HAP-1 (cell line): Measurements from ENCODE around the gene SV2C.
"Not testable (repeated sequence)": the region's sequence is repeated elsewhere in the genome, so short reads cannot be mapped to it uniquely, and the experiment has no call there.

Experiments used
- DNase-seq, 2 experiments: peaks; one replicate each; pipeline ENCODE4 v3.0.0-alpha.2; 2016 to 2020; ENCODE audit warnings: low spot score in 2 of 2
- H3K27me3 ChIP-seq: fragments of 250-450 bp; sonication (Bioruptor Pico); 2 replicates; pipeline ENCODE4 v1.5.1; 2020; ENCODE audit warnings: low read depth, mild to moderate bottlenecking, moderate library complexity
- H3K36me3 ChIP-seq: fragments of 250-450 bp; sonication (Bioruptor Pico); replicated peaks from 2 replicates; pipeline ENCODE4 v1.5.1; 2020; ENCODE audit warnings: mild to moderate bottlenecking
- H3K4me1 ChIP-seq: fragments of 250-450 bp; sonication (Bioruptor Pico); 2 replicates; pipeline ENCODE4 v1.5.1; 2020; ENCODE audit warnings: mild to moderate bottlenecking
- H3K4me3 ChIP-seq: fragments of 250-450 bp; sonication (Bioruptor Pico); 2 replicates; pipeline ENCODE4 v1.5.1; 2020; ENCODE audit warnings: mild to moderate bottlenecking, moderate library complexity
- H3K9me3 ChIP-seq: fragments of 250-450 bp; sonication (Bioruptor Pico); 2 replicates; pipeline ENCODE4 v1.5.1; 2020; ENCODE audit warnings: mild to moderate bottlenecking, moderate library complexity
- in situ Hi-C: fragments of 300-500 bp; cut with MboI; formaldehyde crosslinking; loops from 3 replicates; pipeline ENCODE4 v1.14.3; 2020; ENCODE audit warnings: low sequenced_read_pairs, inconsistent platforms, mixed read lengths

SV2C gene

DNA sequence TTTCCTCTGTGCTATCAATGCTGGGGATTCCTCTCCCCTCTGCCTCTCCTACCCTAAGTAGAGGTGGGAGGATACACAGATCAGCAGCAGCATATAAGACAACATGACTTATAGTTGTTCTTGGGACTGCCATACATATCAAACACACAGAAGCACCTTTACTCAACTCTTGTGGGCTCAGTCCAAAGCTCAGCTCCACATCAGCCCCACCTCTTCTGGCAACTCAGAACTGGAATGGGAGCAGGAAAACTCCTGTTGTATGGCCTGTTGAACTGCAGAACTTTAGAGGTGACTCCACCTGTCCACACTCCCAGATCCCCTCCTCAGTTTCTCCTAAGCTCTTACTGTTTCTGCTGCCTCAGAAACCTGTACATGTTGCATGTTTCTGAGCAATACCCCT, 127.8 kb downstream of the SV2C start:
- DNase-seq, result no peak
- Histone ChIP-seq H3K4me3 (no peak overlapping the region), H3K27me3 (no peaks in the 10 kb centered on the region), H3K36me3 (no peaks in the 10 kb centered on the region), H3K9me3 (no peaks in the 10 kb centered on the region), H3K4me1 (no peaks in the 10 kb centered on the region)
- in situ Hi-C loops, result no loop called here

DNA sequence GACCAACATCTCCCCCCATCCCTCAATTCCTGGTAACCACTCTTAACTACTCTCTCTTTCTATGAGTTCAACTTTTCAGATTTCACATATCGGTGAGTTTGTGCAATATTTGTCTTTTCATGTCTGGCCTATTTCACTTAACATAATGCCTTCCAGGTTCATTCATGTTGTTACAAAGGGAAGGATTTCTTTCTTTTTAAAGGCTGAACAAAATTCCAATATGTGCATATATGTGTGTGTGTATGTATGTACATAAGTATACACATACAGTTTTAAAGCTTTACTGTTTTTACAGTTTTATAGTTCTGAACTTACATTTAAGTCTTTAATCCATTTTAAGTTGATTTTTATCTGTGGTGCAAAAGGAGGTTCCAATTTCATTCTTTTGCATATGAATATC, 130.7 kb downstream of the SV2C start:
- in situ Hi-C loops, result no loop called here
- no peak for DNase-seq
- H3K4me1 ChIP-seq, result no peaks in the 10 kb centered on the region
- H3K36me3 ChIP-seq, result no peaks in the 10 kb centered on the region
- no peak overlapping the region for H3K4me3 ChIP-seq
- no peaks in the 10 kb centered on the region for H3K9me3 ChIP-seq
- H3K27me3 ChIP-seq, result no peaks in the 10 kb centered on the region

DNA sequence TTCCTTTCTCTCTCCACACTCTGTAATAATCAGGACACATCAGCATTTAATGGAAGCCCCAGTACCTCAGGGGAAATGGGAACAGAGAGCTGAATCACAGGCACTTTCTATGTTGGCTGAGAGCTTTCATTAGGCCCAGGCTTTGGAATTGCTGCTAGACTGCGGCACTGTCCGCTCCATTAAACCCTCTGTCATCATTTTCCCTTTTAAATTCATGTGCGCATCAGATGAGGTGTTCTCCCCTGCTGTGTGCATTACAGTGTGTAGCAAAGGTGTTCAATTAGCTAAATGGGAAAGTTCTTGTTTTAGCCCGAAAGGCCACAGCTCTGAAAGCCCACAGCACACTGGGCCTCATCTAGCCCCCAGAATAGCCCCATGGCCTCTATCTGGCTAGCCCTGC, 133.6 kb downstream of the SV2C start:
- DNase-seq, result no peak
- H3K4me3 ChIP-seq, result no peak overlapping the region
- no peaks in the 10 kb centered on the region for H3K27me3 ChIP-seq
- no peaks in the 10 kb centered on the region for H3K9me3 ChIP-seq
- no peaks in the 10 kb centered on the region for H3K4me1 ChIP-seq
- H3K36me3 ChIP-seq, result no peaks in the 10 kb centered on the region
- in situ Hi-C loops, result no loop called here

DNA sequence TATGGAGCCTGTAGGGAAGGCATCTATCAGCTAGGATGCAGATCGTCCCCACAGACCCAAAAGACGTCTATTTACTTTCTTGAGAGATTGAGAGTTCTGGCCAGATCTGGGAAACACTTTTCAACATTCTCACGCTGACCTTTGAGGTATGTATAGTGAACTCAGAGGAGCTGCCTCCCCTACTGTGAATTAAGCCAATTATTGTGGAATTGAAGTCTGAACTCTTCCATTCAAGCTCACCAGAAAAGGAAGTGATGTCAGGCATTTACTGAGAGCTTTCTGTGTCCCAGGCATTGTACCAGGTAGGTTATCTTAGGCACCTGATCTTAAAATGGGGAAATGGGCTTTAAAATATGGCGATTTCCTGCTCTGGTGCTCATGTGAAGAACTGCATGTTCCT, 136.5 kb downstream of the SV2C start:
- no peak for DNase-seq
- no peaks in the 10 kb centered on the region for H3K27me3 ChIP-seq
- no peaks in the 10 kb centered on the region for H3K4me1 ChIP-seq
- no peaks in the 10 kb centered on the region for H3K36me3 ChIP-seq
- H3K9me3 ChIP-seq, result no peaks in the 10 kb centered on the region
- H3K4me3 ChIP-seq, result no peak overlapping the region
- in situ Hi-C loops, result no loop called here

DNA sequence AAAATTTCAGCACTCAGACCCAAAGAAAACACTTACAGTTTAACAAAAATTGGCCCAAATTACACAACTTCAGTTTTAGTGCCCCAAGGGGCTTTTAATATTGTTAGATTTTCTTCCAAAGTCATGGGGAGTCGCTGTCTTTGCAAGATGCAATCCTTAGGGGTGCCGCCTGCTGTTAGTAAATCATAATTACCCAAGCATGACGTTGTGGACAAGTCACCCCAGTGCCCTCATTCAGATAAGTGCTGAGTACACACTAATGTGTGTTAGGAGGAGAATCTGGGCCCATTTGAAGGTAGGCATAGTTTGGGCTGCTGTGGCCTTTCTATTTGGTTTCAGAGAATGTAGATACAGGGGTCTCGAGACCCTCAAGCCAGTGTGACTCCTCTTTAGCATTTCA, 138.1 kb downstream of the SV2C start:
- no peak for DNase-seq
- H3K4me1 ChIP-seq, result no peaks in the 10 kb centered on the region
- H3K27me3 ChIP-seq, result no peaks in the 10 kb centered on the region
- in situ Hi-C loops, result no loop called here
- H3K4me3 ChIP-seq, result no peak overlapping the region
- H3K36me3 ChIP-seq, result no peaks in the 10 kb centered on the region
- H3K9me3 ChIP-seq, result no peaks in the 10 kb centered on the region

DNA sequence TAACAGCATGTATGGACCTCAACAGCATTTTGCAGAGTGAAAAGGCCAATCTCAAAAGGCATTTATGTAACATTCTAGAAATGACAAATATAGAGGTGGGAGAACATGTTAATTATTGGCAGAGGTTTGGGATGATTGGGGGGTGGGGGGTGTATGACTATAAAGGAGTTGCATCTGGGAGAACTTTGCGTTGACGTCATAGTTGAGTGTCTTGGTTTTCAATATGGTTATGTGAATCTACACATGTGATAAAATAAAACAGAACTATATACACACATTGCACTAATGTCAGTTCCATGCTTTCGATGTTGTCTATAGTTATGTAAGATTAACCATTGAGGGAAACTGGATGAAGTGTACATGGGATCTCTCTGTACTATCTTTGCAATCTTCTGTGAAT, 139.1 kb downstream of the SV2C start:
- H3K9me3 ChIP-seq, result no peaks in the 10 kb centered on the region
- DNase-seq, result no peak
- H3K27me3 ChIP-seq, result no peaks in the 10 kb centered on the region
- H3K4me1 ChIP-seq, result no peaks in the 10 kb centered on the region
- in situ Hi-C loops, result no loop called here
- H3K36me3 ChIP-seq, result no peaks in the 10 kb centered on the region
- no peak overlapping the region for H3K4me3 ChIP-seq

DNA sequence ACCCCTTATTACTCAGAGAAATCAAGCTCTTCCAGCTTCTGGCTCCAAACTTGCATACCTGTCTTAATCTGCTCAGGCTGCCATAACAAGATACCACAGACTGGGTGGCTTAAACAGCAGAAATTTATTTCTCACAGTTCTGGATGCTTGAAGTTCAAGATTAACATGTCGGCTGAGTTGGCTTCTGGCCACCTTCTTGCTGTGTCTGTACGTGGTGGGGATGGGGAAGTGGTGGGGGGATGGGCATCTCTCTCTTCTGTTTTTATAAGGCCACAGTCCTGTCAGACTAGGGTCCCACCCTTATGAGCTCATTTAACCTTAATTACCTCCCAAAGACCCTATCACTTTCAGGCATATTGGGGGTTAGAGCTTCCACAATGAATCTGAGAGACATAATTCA, 140.5 kb downstream of the SV2C start:
- Histone ChIP-seq H3K4me1 (no peaks in the 10 kb centered on the region), H3K36me3 (no peaks in the 10 kb centered on the region), H3K9me3 (no peaks in the 10 kb centered on the region), H3K27me3 (no peaks in the 10 kb centered on the region), H3K4me3 (no peak overlapping the region)
- DNase-seq, result no peak
- in situ Hi-C loops, result no loop called here

DNA sequence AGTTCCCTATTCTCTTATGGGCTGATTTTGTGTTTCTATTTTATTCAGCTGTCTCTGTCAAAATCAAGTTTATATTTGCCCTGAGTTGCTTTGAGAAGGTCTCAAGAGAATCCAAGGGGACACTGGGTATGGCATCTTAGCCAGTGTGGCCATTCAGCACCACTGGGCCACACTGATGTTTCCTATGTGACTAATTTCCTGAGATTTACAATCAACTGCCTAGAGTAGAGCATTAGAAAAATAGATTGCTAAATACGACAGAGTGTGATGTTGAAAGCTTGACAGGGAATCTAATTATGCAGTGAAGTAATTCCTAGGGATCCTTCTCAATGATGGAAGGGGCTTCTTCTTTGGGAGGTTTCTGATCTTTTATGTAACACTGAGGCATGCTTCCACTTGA, 141.7 kb downstream of the SV2C start:
- in situ Hi-C loops, result no loop called here
- Histone ChIP-seq H3K4me3 (no peak overlapping the region), H3K36me3 (no peaks in the 10 kb centered on the region), H3K9me3 (no peaks in the 10 kb centered on the region), H3K4me1 (no peaks in the 10 kb centered on the region), H3K27me3 (no peaks in the 10 kb centered on the region)
- no peak for DNase-seq

DNA sequence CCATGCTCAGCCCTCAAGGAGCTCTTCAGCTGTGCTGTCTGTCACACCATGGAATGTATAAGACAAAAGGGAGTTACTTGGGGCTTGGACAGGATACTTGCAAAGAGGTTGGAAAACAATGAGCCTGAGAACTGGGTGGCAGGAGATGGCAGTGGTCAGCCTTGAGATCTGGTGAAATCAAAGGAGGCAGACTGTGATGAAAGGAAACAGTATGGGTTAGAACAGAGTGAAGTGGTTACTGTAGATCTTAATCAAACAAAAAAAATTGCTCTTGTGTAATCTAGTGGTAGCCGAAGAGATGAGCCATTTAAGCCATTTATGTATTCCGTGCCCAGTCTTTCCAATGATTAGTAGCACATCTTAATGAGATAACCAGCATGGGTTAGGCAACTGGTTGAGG, 142.2 kb downstream of the SV2C start:
- Histone ChIP-seq H3K36me3 (no peaks in the 10 kb centered on the region), H3K9me3 (no peaks in the 10 kb centered on the region), H3K4me3 (no peak overlapping the region), H3K4me1 (no peaks in the 10 kb centered on the region), H3K27me3 (no peaks in the 10 kb centered on the region)
- in situ Hi-C loops, result no loop called here
- DNase-seq, result no peak

DNA sequence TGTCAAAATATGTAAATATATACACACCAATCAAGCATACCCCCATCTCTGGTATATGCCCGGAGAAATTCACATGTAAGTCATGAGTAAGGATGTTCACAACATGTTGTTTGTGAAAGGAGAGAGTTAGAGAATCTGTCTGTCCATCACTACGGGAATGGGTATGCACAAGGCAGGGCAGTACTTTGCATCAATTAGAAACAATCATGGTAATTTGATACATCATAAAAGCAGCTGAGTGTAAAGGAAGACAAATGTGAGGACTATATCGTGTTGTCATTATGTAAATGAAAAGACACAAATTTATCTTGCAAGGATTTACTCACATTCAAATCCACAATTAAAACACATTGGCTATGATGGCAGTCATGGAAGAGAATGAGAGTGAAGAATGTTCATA, 146.7 kb downstream of the SV2C start:
- H3K36me3 ChIP-seq, result no peaks in the 10 kb centered on the region
- H3K4me3 ChIP-seq, result no peak overlapping the region
- in situ Hi-C loops, result no loop called here
- no peaks in the 10 kb centered on the region for H3K4me1 ChIP-seq
- no peaks in the 10 kb centered on the region for H3K9me3 ChIP-seq
- no peaks in the 10 kb centered on the region for H3K27me3 ChIP-seq
- no peak for DNase-seq

DNA sequence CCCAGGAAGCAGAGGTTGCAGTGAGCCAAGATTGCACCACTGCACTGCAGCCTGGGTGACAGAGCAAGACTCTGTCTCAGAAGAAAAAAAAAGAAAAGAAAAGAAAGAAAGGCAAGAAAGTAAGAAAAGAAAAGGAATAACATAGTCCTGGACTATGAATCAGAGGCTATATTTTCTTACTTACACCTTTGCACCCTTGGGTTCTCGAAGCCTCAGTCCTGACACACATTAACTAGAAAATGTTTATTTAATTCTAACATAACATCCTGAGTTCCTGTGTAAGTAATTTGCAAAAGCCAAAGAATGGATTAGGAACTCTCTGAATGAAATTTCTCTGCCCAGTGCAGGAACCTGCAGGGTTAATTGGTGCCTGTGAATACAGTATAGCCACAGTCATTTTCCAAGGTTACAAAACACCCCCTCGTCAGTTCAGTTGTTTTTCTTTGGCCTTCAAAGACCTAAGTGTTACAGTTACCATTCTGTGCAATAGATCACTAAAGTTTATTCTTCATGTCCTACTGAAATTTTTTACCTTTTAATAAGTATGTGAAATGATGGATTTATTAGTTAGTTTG, 147.6 kb downstream of the SV2C start:
- in situ Hi-C loops, result no loop called here
- no peaks in the 10 kb centered on the region for H3K36me3 ChIP-seq
- H3K4me1 ChIP-seq, result no peaks in the 10 kb centered on the region
- no peaks in the 10 kb centered on the region for H3K9me3 ChIP-seq
- H3K4me3 ChIP-seq, result no peak overlapping the region
- no peak for DNase-seq
- no peaks in the 10 kb centered on the region for H3K27me3 ChIP-seq

DNA sequence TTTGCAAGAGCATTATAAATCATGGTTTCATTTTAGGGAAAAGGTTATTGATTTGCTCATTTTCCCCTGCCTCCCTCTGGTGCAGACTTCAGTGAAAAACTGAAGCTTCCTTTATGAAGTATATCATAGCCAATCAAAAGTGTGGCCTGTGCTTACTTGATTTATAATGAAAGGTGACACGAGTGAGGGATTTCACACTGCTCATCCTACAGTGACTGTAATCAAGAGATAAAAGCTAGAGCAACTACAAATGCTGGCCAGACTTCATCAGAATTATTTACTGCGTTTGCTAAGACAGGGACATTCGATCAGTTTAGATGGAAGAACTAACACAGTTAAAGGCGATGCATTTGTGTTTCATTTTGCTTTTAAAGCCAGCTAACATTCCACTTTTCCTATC, 151.5 kb downstream of the SV2C start:
- Histone ChIP-seq H3K4me1 (no peaks in the 10 kb centered on the region), H3K9me3 (no peaks in the 10 kb centered on the region), H3K36me3 (no peaks in the 10 kb centered on the region), H3K27me3 (no peaks in the 10 kb centered on the region), H3K4me3 (no peak overlapping the region)
- in situ Hi-C loops, result no loop called here
- DNase-seq, result no peak

DNA sequence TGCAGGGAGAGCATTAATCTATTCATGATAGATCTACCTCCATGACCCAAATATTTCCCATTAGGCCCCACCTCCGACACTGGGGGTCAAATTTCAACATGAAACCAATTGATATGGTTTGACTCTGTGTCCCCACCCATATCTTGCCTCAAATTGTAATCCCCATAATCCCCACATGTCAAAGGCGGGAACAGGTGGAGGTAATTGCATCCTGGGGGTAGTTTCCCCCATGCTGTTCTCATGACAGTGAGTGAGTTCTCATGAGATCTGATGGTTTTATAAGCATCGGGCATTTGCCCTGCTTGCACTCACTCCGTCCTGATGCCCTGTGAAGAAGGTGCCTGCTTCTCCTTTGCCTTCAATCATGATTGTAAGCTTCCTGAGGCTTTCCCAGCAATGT, 153.5 kb downstream of the SV2C start:
- Histone ChIP-seq H3K9me3 (no peaks in the 10 kb centered on the region), H3K27me3 (no peaks in the 10 kb centered on the region), H3K4me3 (no peak overlapping the region), H3K4me1 (no peaks in the 10 kb centered on the region), H3K36me3 (no peaks in the 10 kb centered on the region)
- in situ Hi-C loops, result no loop called here
- no peak for DNase-seq

DNA sequence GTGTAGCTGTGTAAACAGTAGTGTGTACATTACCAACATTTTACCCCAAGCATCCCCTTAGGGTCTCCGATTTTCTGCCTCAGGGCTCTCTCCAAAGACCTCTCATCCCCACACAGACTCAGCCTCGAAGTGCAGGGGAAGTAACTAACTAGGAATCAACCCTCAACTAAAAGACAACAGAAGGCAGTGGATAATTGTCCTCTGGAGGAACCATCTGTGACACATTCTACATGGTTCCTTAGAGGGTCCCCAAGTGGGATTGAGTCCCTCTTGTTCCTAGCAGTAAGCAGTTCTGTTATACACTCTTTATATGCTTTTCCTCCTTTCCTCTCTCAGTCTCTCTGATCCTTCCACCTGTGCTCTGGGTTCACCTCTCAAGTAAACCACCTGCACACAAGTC, 157.2 kb downstream of the SV2C start:
- Histone ChIP-seq H3K36me3 (no peaks in the 10 kb centered on the region), H3K4me1 (no peaks in the 10 kb centered on the region)

DNA sequence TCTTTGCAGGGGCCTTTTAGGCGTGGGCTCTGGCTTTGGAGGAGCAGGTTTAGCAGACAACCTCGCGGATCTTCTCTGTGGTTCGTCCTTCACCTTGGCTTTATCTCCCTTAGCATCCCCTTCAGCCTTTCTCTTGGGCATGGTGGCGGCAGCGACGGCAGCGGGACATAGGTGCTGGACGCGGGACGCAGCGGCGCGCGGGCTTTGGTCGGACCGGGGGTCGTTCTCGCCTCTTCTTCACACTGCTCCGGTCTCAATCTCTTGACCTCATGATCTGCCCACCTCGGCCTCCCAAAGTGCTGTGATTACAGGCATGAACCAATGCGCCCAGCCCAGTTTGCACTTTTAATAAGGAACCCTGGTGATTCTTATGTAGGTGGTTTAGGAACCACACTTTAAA, 159.0 kb downstream of the SV2C start:
- H3K36me3 ChIP-seq, in situ Hi-C loops, H3K9me3 ChIP-seq, DNase-seq, H3K4me3 ChIP-seq, H3K27me3 ChIP-seq, H3K4me1 ChIP-seq: not testable (repeated sequence)

More for the DNA sequence above, 157.2 kb downstream of the SV2C start:
- no peak for DNase-seq
- in situ Hi-C loops, result no loop called here
- Histone ChIP-seq H3K27me3 (no peaks in the 10 kb centered on the region), H3K4me3 (no peak overlapping the region), H3K9me3 (no peaks in the 10 kb centered on the region)
